PFSK-1 (cell line): Measurements from ENCODE around the gene CLEC4G.

Experiments
- POLR2AphosphoS5 ChIP-seq: IDR thresholded peaks from 2 replicates; pipeline ENCODE4 v1.6.1; 2012; ENCODE audit warnings: low read depth, mild to moderate bottlenecking, control low read depth, low read length, moderate library complexity
- REST ChIP-seq, 2 experiments: IDR thresholded peaks; 2 replicates each; pipeline versions ENCODE4 v1.6.1 to v1.8.0; 2011 to 2012; ENCODE audit warnings: low read depth in 2 of 2, low read length in 2 of 2, control low read depth in 1 of 2, inconsistent platforms in 1 of 2, mild to moderate bottlenecking in 1 of 2, moderate library complexity in 1 of 2; ENCODE audit not compliant: insufficient read depth in 1 of 2
- TAF1 ChIP-seq: IDR thresholded peaks from 2 replicates; pipeline ENCODE4 v1.6.1; 2012; ENCODE audit warnings: low read length, control low read depth, borderline replicate concordance; ENCODE audit not compliant: insufficient read depth

GRCh38 chr19:7739211-7739755 is 7.4 kb upstream of the CLEC4G start:
- no peak for TF ChIP-seq POLR2AphosphoS5
- no peak for TF ChIP-seq REST (IDR thresholded peaks at IDR 0.05; ENCODE audit: insufficient read depth in 1 of 2, low read depth in 2 of 2, low read length in 2 of 2)
- no peak for TF ChIP-seq TAF1
